Measurements from ENCODE around the gene UNC5B.

Gene UNC5B

GRCh38 chr10:71202314-71202713 lies 10.1 kb upstream of the UNC5B start:
- no peak overlapping the region for H3K4me3 Mint-ChIP-seq
- peaks cover 12% of the 10 kb centered on the region for H3K9me3 Mint-ChIP-seq
- peaks cover 11% of the 10 kb centered on the region for H3K27me3 Mint-ChIP-seq
- no peaks in the 10 kb centered on the region for H3K36me3 Mint-ChIP-seq
- no peak overlapping the region for H3K27ac Mint-ChIP-seq
- ATAC-seq: no peak
- H3K4me1 Mint-ChIP-seq: no peaks in the 10 kb centered on the region

GRCh38 chr10:71203124-71203523 lies 9.2 kb upstream of the UNC5B start:
- peaks cover 19% of the 10 kb centered on the region for H3K27me3 Mint-ChIP-seq
- no peak for ATAC-seq
- peaks cover 8% of the 10 kb centered on the region for H3K9me3 Mint-ChIP-seq
- no peaks in the 10 kb centered on the region for H3K4me1 Mint-ChIP-seq
- no peak overlapping the region for H3K27ac Mint-ChIP-seq
- no peaks in the 10 kb centered on the region for H3K36me3 Mint-ChIP-seq
- no peak overlapping the region for H3K4me3 Mint-ChIP-seq

GRCh38 chr10:71203716-71204115 lies 8.7 kb upstream of the UNC5B start:
- Mint-ChIP-seq H3K9me3 (peaks cover 2% of the 10 kb centered on the region), H3K27ac (no peak overlapping the region), H3K27me3 (peaks cover 22% of the 10 kb centered on the region), H3K36me3 (no peaks in the 10 kb centered on the region), H3K4me1 (no peaks in the 10 kb centered on the region), H3K4me3 (no peak overlapping the region)
- no peak for ATAC-seq

- ATAC-seq: no peak
- Mint-ChIP-seq H3K27ac (no peak overlapping the region), H3K9me3 (no peaks in the 10 kb centered on the region), H3K4me1 (no peaks in the 10 kb centered on the region), H3K4me3 (no peak overlapping the region), H3K36me3 (no peaks in the 10 kb centered on the region), H3K27me3 (peaks cover 25% of the 10 kb centered on the region)
Observed at GRCh38 chr10:71204746-71205145, 7.6 kb upstream of the UNC5B start.

- ATAC-seq: no peak
- Mint-ChIP-seq H3K9me3 (no peaks in the 10 kb centered on the region), H3K36me3 (no peaks in the 10 kb centered on the region), H3K4me3 (no peak overlapping the region), H3K27me3 (peaks cover 32% of the 10 kb centered on the region), H3K27ac (no peak overlapping the region), H3K4me1 (no peaks in the 10 kb centered on the region)
Observed at GRCh38 chr10:71205468-71205867, 6.9 kb upstream of the UNC5B start.

- Mint-ChIP-seq H3K27ac (no peak overlapping the region), H3K27me3 (peaks cover 47% of the 10 kb centered on the region), H3K4me1 (no peaks in the 10 kb centered on the region), H3K9me3 (no peaks in the 10 kb centered on the region), H3K36me3 (no peaks in the 10 kb centered on the region), H3K4me3 (no peak overlapping the region)
- ATAC-seq: no peak
Observed at GRCh38 chr10:71206911-71207310, 5.5 kb upstream of the UNC5B start.

- Mint-ChIP-seq H3K36me3 (no peaks in the 10 kb centered on the region), H3K27me3 (peaks cover 47% of the 10 kb centered on the region), H3K4me3 (no peak overlapping the region), H3K27ac (no peak overlapping the region), H3K9me3 (no peaks in the 10 kb centered on the region), H3K4me1 (no peaks in the 10 kb centered on the region)
- no peak for ATAC-seq
Observed at GRCh38 chr10:71207578-71207977, 4.8 kb upstream of the UNC5B start.

GRCh38 chr10:71209352-71209715 lies 3.0 kb upstream of the UNC5B start:
- Mint-ChIP-seq H3K4me1 (peaks cover 3% of the 10 kb centered on the region), H3K36me3 (no peaks in the 10 kb centered on the region), H3K27ac (no peak overlapping the region), H3K9me3 (no peaks in the 10 kb centered on the region), H3K4me3 (no peak overlapping the region), H3K27me3 (peaks cover 62% of the 10 kb centered on the region)
- ATAC-seq: no peak

GRCh38 chr10:71209731-71210541 lies 2.4 kb upstream of the UNC5B start:
- no peaks in the 10 kb centered on the region for H3K9me3 Mint-ChIP-seq
- peaks cover 6% of the 10 kb centered on the region for H3K4me1 Mint-ChIP-seq
- H3K4me3 Mint-ChIP-seq: no peak overlapping the region
- ATAC-seq: no peak
- peaks cover 68% of the 10 kb centered on the region for H3K27me3 Mint-ChIP-seq
- no peaks in the 10 kb centered on the region for H3K36me3 Mint-ChIP-seq
- no peak overlapping the region for H3K27ac Mint-ChIP-seq

GRCh38 chr10:71210542-71210871 lies 1.9 kb upstream of the UNC5B start:
- no peak for ATAC-seq
- H3K4me3 Mint-ChIP-seq: no peak overlapping the region
- peaks cover 6% of the 10 kb centered on the region for H3K4me1 Mint-ChIP-seq
- peaks cover 71% of the 10 kb centered on the region for H3K27me3 Mint-ChIP-seq
- no peaks in the 10 kb centered on the region for H3K36me3 Mint-ChIP-seq
- no peak overlapping the region for H3K27ac Mint-ChIP-seq
- no peaks in the 10 kb centered on the region for H3K9me3 Mint-ChIP-seq

GRCh38 chr10:71211053-71211452 lies 1.3 kb upstream of the UNC5B start:
- Mint-ChIP-seq H3K4me3 (no peak overlapping the region), H3K4me1 (peaks cover 6% of the 10 kb centered on the region), H3K9me3 (no peaks in the 10 kb centered on the region), H3K36me3 (no peaks in the 10 kb centered on the region), H3K27me3 (peaks cover 76% of the 10 kb centered on the region), H3K27ac (no peak overlapping the region)
- ATAC-seq: no peak

- no peak for ATAC-seq
- peaks cover 6% of the 10 kb centered on the region for H3K4me1 Mint-ChIP-seq
- no peaks in the 10 kb centered on the region for H3K9me3 Mint-ChIP-seq
- no peaks in the 10 kb centered on the region for H3K36me3 Mint-ChIP-seq
- H3K27ac Mint-ChIP-seq: no peak overlapping the region
- no peak overlapping the region for H3K4me3 Mint-ChIP-seq
- H3K27me3 Mint-ChIP-seq: peaks cover 78% of the 10 kb centered on the region
Observed at GRCh38 chr10:71211775-71212317, 524 bp upstream of the UNC5B start.

- H3K27me3 Mint-ChIP-seq: peaks cover 75% of the 10 kb centered on the region
- H3K4me3 Mint-ChIP-seq: peak overlapping the region; percentile 56
- no peak for ATAC-seq
- no peak overlapping the region for H3K27ac Mint-ChIP-seq
- peaks cover 13% of the 10 kb centered on the region for H3K4me1 Mint-ChIP-seq
- H3K36me3 Mint-ChIP-seq: no peaks in the 10 kb centered on the region
- H3K9me3 Mint-ChIP-seq: no peaks in the 10 kb centered on the region
Observed at GRCh38 chr10:71213127-71213621, 804 bp downstream of the UNC5B start.

GRCh38 chr10:71213761-71214440 lies 1.5 kb downstream of the UNC5B start:
- Mint-ChIP-seq H3K9me3 (no peaks in the 10 kb centered on the region), H3K27me3 (peaks cover 79% of the 10 kb centered on the region), H3K36me3 (no peaks in the 10 kb centered on the region), H3K4me1 (peaks cover 15% of the 10 kb centered on the region), H3K27ac (no peak overlapping the region), H3K4me3 (no peak overlapping the region)
- no peak for ATAC-seq

- Mint-ChIP-seq H3K36me3 (no peaks in the 10 kb centered on the region), H3K9me3 (no peaks in the 10 kb centered on the region), H3K27ac (no peak overlapping the region), H3K27me3 (peaks cover 84% of the 10 kb centered on the region), H3K4me3 (no peak overlapping the region), H3K4me1 (peaks cover 15% of the 10 kb centered on the region)
- no peak for ATAC-seq
Observed at GRCh38 chr10:71214641-71215559, 2.5 kb downstream of the UNC5B start.

Measured in stimulated activated memory B cell treated with anti-CD40 and anti-IgM and Interleukin-4, amounts not matched to agents 10 μg/mL and 1 μg/mL and 100 μg/mL, for 72 hours (primary cell).